ENCODE measurements around the gene COMMD1.

COMMD1 gene

DNA sequence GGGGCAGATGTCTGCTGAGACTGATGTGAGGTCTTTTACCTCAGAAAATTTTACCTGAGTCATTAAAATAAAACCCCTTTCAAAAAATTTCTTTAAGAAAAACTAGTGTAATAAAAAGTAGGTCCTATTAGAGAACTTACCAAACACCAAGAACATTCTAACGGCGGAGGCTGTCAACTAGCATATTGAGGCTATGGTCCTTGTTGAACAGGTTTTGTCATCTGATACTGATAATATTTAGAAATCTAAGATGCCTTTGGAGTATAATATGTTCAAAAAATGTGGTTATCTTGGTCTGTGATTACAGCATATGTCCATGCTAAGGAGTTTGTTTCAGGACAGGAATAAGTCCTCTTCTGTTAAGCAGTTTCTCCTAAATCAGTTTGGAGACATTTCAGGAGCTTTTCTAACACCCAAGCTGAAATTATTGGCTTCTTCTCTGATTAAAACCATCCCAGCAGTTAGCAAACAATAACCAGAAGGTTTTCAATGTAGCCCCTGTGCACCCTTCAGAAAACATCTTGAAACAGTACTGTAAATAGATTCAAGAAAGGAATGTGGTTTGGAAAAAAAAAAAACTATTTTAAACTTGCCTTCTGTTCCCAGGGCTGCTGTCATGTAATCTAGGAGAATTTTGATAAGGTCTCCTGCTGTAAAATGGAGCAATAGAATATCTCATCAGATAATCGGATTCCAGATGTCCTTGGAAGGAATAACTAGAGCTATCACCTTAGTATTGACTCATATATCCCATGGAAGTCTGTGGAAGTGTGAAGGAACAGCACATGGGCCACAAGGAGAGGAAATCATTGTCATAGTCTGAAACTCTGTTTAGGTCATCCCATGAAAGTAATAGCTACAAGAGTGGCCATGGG, 231.7 kb downstream of the COMMD1 start:
- no peak for DNase-seq (ENCODE audit: low spot score)
- ChIA-PET POLR2A (ENCODE audit: low non-redundant PET) (no interaction called here), CTCF (interaction anchor here (0.7 kb wide), 1 partner anchor 9 kb away, joined by 5 read pairs; no protein-coding TSS in a partner anchor)
- H3K27ac ChIP-seq, result no peak overlapping the region
- TF ChIP-seq, protein P1, sequence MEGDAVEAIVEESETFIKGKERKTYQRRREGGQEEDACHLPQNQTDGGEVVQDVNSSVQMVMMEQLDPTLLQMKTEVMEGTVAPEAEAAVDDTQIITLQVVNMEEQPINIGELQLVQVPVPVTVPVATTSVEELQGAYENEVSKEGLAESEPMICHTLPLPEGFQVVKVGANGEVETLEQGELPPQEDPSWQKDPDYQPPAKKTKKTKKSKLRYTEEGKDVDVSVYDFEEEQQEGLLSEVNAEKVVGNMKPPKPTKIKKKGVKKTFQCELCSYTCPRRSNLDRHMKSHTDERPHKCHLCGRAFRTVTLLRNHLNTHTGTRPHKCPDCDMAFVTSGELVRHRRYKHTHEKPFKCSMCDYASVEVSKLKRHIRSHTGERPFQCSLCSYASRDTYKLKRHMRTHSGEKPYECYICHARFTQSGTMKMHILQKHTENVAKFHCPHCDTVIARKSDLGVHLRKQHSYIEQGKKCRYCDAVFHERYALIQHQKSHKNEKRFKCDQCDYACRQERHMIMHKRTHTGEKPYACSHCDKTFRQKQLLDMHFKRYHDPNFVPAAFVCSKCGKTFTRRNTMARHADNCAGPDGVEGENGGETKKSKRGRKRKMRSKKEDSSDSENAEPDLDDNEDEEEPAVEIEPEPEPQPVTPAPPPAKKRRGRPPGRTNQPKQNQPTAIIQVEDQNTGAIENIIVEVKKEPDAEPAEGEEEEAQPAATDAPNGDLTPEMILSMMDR (conservative IDR thresholded peaks at IDR 0.05; ENCODE audit: low read depth), result no peak

DNA sequence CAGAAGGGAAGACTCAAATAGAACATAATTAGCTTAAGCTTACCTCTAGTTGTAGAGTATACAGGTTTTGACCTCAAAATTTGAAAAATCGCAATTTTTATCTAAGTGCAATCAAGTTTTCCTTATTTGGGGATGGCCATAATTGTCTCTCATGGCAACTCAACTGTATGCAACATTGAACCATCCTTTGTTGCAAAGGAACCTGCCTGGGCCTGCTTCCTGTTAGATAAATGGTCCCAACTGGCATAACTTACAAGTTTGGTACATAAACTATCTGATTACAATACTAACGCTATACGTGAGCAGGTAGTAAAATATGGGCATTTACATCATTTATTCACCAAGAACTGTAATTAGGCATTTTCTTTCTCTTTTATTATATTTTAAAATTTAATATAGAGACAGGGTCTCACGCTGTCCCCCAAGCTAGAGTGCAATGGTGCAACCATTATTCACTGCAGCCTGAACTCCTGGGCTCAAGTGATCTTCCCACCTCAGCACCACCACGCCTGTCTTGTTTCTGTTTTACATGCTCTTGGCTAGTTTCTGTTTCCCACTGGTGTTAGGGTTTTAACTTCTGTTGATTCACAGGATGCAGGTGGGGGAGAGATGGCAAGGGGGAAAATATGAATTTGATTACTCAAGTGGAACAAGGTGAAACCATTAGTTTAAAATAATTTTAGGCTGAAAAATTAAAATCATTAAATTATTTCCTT, 235.1 kb downstream of the COMMD1 start:
- no peak for DNase-seq (ENCODE audit: low spot score)
- POLR2A ChIA-PET (ENCODE audit: low non-redundant PET), result no interaction called here
- no peak overlapping the region for H3K27ac ChIP-seq
- TF ChIP-seq, protein P1 (conservative IDR thresholded peaks at IDR 0.05; ENCODE audit: low read depth), result no peak
- CTCF ChIA-PET, result no interaction called here

DNA sequence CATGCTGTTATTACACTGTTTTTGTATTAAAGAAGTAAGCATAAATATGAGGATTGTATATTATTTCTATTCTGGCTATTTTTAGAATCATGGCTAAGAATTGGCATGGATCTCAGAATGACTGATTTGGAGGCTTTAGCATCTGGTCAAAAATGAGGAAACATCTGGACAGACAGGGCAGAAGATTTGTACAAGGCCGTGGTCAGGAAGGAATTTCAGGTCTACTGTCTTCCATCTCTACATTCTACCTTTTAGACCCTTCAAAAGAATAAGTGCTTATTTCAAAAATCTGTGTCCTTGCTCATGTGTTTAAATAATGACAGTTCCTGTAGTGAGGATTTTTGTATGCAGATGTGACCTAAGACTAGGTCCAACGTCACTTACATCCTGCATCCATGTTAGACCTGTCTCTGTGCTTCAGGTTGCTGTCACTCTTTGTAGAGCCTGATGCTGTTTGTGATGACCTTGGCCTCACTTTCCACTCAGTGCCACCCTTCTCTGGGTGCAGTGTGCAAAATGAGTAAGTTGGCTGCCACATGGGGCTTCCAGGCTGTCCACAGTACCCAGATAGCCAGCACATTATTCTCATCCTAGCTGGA, 235.8 kb downstream of the COMMD1 start:
- no peak overlapping the region for H3K27ac ChIP-seq

DNA sequence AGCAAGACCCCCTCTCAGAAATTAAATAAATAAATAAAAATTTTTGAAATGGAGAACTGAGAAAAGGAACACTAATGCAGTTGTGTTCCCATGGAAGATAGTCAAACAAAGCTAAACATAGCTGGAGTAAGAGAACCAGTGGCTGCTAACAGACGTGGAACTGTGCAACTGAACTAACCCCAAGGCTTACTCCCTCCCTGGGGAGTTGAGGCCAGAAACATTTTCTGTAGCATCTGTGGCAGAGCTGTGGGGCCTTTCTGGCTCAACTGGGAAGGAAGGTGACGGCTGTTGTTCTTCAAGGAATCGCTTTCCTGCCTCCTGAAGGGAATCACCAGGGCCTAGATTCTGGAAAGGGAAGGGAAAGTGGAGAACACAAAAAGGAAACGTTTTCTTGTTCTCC, 236.6 kb downstream of the COMMD1 start:
- POLR2A ChIA-PET (ENCODE audit: low non-redundant PET), result no interaction called here
- no peak overlapping the region for H3K27ac ChIP-seq
- TF ChIP-seq, protein P1 (conservative IDR thresholded peaks at IDR 0.05; ENCODE audit: low read depth), result no peak
- DNase-seq (ENCODE audit: low spot score), result no peak
- CTCF ChIA-PET, result no interaction called here

More for the DNA sequence above, 235.8 kb downstream of the COMMD1 start:
- TF ChIP-seq, protein P1 (conservative IDR thresholded peaks at IDR 0.05; ENCODE audit: low read depth), result no peak
- no peak for DNase-seq (ENCODE audit: low spot score)
- POLR2A ChIA-PET (ENCODE audit: low non-redundant PET), result no interaction called here
- CTCF ChIA-PET, result no interaction called here

DNA sequence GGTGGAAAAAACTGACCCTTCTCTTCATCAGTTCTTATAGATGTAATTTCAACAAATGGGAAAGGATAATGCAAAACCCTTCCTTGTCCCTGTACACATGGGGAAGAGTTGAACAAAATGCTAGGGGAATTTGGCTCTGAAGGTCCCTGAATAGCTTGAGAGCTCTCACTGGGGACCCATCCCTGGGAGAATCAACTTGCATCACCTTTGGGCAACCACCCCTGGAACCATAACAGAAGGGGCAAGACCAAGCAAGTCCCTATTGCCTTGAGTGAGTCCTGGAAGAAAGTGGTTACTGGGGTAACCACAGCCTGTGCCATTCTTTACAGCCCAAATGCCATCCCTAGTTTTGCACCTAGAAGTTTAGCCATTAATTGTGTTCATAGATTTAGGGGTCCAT, 238.2 kb downstream of the COMMD1 start:
- ChIA-PET CTCF (no interaction called here), POLR2A (ENCODE audit: low non-redundant PET) (no interaction called here)
- no peak overlapping the region for H3K27ac ChIP-seq
- DNase-seq (ENCODE audit: low spot score), result no peak
- TF ChIP-seq, protein P1 (conservative IDR thresholded peaks at IDR 0.05; ENCODE audit: low read depth), result no peak

DNA sequence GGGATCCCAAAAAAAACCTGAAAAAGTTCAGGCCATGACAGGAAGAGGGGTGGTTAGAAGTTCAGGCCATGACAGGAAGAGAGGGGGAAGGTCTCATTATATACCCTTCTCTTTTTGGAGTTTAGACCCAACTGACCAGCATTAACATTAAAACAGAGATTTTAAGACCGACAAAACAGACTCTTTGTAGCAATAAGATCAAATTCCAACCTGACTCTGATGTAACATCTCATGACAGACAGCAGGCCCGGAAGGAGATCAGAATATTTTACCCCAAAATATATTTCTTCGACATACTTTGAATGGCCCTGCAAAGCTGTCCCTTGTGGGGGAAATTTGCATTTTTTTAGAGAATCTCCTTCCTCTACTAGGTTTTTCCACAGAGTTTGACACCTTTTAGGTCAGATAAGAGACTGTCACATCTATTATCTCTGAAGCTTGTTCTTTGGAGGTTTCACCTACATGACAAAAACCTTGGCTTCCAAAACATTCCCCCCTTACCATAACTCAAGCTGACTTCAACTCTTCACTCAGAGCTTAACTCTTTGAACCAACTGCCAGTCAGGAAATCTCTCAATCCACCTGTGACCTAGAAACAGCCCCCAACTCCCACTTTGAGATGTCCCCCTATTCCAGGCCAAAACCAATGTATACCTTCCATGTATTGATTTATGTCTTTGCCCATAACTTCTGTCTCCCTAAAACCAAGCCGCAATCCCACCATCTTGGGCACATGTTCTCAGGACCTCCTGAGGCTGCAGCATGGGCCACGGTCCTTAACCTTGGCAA, 239.4 kb downstream of the COMMD1 start:
- POLR2A ChIA-PET (ENCODE audit: low non-redundant PET), result no interaction called here

More for the DNA sequence above, 239.4 kb downstream of the COMMD1 start:
- no peak overlapping the region for H3K27ac ChIP-seq
- TF ChIP-seq, protein P1 (conservative IDR thresholded peaks at IDR 0.05; ENCODE audit: low read depth), result no peak
- DNase-seq (ENCODE audit: low spot score), result no peak
- CTCF ChIA-PET, result no interaction called here
